Fibroblast of lung (primary cell): ENCODE data around the gene PATJ. TPM values are rescaled to one million over a fixed set of nuclear protein-coding genes. Genes with fewer than 3 reads are reported as not detected.

Source experiments
- DNase-seq, 2 donors: peaks; one replicate each; pipeline versions ENCODE4 v3.0.0 to v3.0.0-alpha.2; 2010; ENCODE audit warnings: low read depth in 2 of 2
- H2AFZ ChIP-seq: 2 replicates; pipeline ENCODE4 v1.5.1; 2012; ENCODE audit warnings: low read length, control low read depth, inconsistent platforms
- H3K27ac ChIP-seq: 2 replicates; pipeline ENCODE4 v1.5.1; 2011; ENCODE audit warnings: low read length, control low read depth; ENCODE audit not compliant: insufficient read depth
- H3K27me3 ChIP-seq: 2 replicates; pipeline ENCODE4 v1.5.1; 2011; ENCODE audit warnings: mild to moderate bottlenecking, low read length; ENCODE audit not compliant: control insufficient read depth, insufficient read depth
- H3K36me3 ChIP-seq: 2 replicates; pipeline ENCODE4 v1.5.1; 2011; ENCODE audit warnings: low read length; ENCODE audit not compliant: control insufficient read depth, insufficient read depth
- H3K4me1 ChIP-seq: 2 replicates; pipeline ENCODE4 v1.5.1; 2011; ENCODE audit warnings: low read length; ENCODE audit not compliant: control insufficient read depth, insufficient read depth; ENCODE audit errors: extremely low read depth
- H3K4me2 ChIP-seq: 2 replicates; pipeline ENCODE4 v1.5.1; 2011; ENCODE audit warnings: low read length, control low read depth; ENCODE audit not compliant: insufficient read depth; ENCODE audit errors: extremely low read depth
- H3K4me3 ChIP-seq, 4 experiments: fragments of 200-600 bp in 1 of 4; sonication (generic) in 1 of 4; replicated peaks in 1 of 4; 2 replicates each; pipeline ENCODE4 v1.5.1; 2011 to 2016; ENCODE audit warnings: low read length in 4 of 4, low read depth in 3 of 4, mild to moderate bottlenecking in 3 of 4, control low read depth in 2 of 4, inconsistent platforms in 1 of 4, mixed read lengths in 1 of 4; ENCODE audit not compliant: insufficient read depth in 1 of 4; ENCODE audit errors: control extremely low read depth in 1 of 4
- H3K79me2 ChIP-seq: 2 replicates; pipeline ENCODE4 v1.5.1; 2012; ENCODE audit warnings: mild to moderate bottlenecking, low read length, inconsistent platforms; ENCODE audit not compliant: control insufficient read depth, insufficient read depth
- H3K9ac ChIP-seq: 2 replicates; pipeline ENCODE4 v1.5.1; 2011; ENCODE audit warnings: mild to moderate bottlenecking, low read length, control low read depth; ENCODE audit not compliant: insufficient read depth
- H3K9me3 ChIP-seq: 2 replicates; pipeline ENCODE4 v1.5.1; 2012; ENCODE audit warnings: low read depth, low read length; ENCODE audit not compliant: control insufficient read depth, insufficient read depth
- H4K20me1 ChIP-seq: 2 replicates; pipeline ENCODE4 v1.5.1; 2011; ENCODE audit warnings: low read length; ENCODE audit not compliant: control insufficient read depth, insufficient read depth; ENCODE audit errors: extremely low read depth
- CTCF ChIP-seq, 2 donors: IDR thresholded peaks in 1 of 2; conservative IDR thresholded peaks in 1 of 2; 1 replicate in 1 of 2; 2 replicates in 1 of 2; pipeline ENCODE4 v1.5.1; 2011 to 2012; ENCODE audit warnings: low read length in 2 of 2, control low read depth in 1 of 2, inconsistent platforms in 1 of 2, low read depth in 1 of 2, mild to moderate bottlenecking in 1 of 2
- EZH2 ChIP-seq: IDR thresholded peaks from 2 replicates; pipeline ENCODE4 v1.5.1; 2012; ENCODE audit warnings: low read length, control low read depth, mild to moderate bottlenecking; ENCODE audit errors: missing control alignments
- polyA plus RNA-seq, 2 donors: library from polyadenylated mRNA; depleted of rRNA in 1 of 2; stranded (reverse) in 1 of 2; unstranded in 1 of 2; fragments of >200 nt; gene quantifications; 2 replicates each; pipeline ENCODE4 v1.2.1, GENCODE V29; 2011 to 2012; ENCODE audit warnings: missing spikeins in 1 of 2
- total RNA-seq: library from RNA; depleted of rRNA; stranded (reverse); fragments of >200 nt; gene quantifications from 2 replicates; pipeline ENCODE4 v1.2.1, GENCODE V29; 2014

The PATJ gene
- total and polyA plus RNA-seq, 2 donors (not counting 1 experiment from before 2014, with no cell fraction given) = 2.5 to 12.4 TPM

DNA sequence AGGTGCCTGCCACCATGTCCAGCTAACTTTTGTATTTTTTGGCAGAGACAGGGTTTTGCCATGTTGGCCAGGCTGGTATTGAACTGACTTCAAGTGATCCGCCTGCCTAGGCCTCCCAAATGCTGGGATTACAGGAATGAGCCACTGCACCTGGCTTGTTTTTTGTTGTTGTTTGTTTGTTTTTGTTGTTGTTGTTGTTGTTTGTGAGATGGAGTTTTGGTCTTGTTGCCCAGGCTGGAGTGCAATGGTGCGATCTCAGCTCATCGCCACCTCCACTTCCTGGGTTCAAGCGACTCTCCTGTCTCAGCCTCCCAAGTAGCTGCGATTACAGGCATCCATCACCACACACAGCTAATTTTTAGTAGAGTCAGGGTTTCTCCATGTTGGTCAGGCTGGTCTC lies 445.3 kb downstream of the PATJ start:
- Histone ChIP-seq H3K4me3 (no peak overlapping the region), H3K79me2 (no peaks in the 10 kb centered on the region)
- no peak for TF ChIP-seq CTCF (conservative IDR thresholded peaks at IDR 0.05 in 1 of 2, IDR thresholded peaks at IDR 0.05 in 1 of 2; ENCODE audit: low read depth in 1 of 2, low read length in 2 of 2)
- TF ChIP-seq EZH2 = no peak

GRCh38 chr1:62188111-62188510 lies 445.8 kb downstream of the PATJ start:
- no peaks in the 10 kb centered on the region for H3K4me1 ChIP-seq
- no peaks in the 10 kb centered on the region for H3K36me3 ChIP-seq
- no peaks in the 10 kb centered on the region for H4K20me1 ChIP-seq
- no peaks in the 10 kb centered on the region for H3K27me3 ChIP-seq
- H3K9me3 ChIP-seq = no peaks in the 10 kb centered on the region
- TF ChIP-seq EZH2 (no peak), CTCF (conservative IDR thresholded peaks at IDR 0.05 in 1 of 2, IDR thresholded peaks at IDR 0.05 in 1 of 2; ENCODE audit: low read depth in 1 of 2, low read length in 2 of 2) (no peak)
- H3K4me2 ChIP-seq = no peak overlapping the region
- H3K79me2 ChIP-seq = no peaks in the 10 kb centered on the region
- no peak overlapping the region for H2AFZ ChIP-seq
- no peak overlapping the region for H3K27ac ChIP-seq
- no peak for DNase-seq
- H3K9ac ChIP-seq = no peak overlapping the region
- H3K4me3 ChIP-seq = no peak overlapping the region

More for the DNA sequence above, 445.3 kb downstream of the PATJ start:
- no peaks in the 10 kb centered on the region for H3K27me3 ChIP-seq
- H3K36me3 ChIP-seq = no peaks in the 10 kb centered on the region
- no peak overlapping the region for H2AFZ ChIP-seq
- no peaks in the 10 kb centered on the region for H3K9me3 ChIP-seq
- no peak overlapping the region for H3K4me2 ChIP-seq
- H3K9ac ChIP-seq = no peak overlapping the region
- no peaks in the 10 kb centered on the region for H4K20me1 ChIP-seq
- H3K27ac ChIP-seq = no peak overlapping the region
- no peak for DNase-seq
- no peaks in the 10 kb centered on the region for H3K4me1 ChIP-seq

DNA sequence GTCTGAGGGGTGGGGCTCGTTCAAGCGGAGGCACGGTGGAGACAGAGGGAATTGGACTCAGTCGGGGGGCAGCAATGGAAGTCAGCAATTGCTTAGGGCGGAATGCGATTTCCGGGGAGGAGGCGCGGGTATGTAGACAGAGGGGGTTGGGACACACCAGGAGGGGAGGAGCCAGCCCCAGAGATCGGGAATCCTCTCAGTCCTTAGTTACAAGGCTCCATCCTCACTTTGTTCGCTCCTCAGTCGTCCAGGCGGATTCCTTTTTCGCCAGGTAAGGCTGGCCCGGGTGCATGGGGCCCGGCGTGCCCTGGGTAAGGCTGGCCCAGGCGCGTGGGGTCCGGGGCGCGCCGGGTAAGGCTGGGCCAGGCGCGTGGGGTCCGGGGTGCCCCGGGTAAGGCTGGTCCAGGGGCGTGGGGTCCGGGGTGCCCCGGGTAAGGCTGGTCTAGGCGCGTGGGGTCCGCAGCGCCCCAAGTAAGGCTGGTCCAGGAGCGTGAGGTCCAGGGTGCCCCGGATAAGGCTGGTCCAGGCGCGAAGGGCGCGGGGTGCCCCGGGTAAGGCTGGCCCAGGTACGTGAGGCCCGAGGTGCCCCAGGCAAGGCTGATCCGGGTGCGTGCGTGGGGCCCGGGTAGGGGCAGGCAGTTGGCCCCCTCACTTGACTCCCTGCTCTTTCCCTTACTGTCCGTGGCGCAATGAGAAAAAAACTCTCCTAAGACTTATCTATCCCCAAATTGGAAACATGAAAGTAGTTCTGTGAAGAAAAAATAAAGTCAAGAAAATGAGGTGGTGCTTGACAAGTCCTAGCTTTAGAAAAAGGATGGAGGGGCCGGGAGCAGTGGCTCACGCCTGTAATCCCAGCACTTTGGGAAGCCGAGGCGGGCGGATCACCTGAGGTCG lies 452.6 kb downstream of the PATJ start, which contains the start of gene L1TD1:
Gene L1TD1 (plus strand): TSS at position 199 of the 894 bp plus-strand sequence. CDS start 11,780 bp downstream, outside the sequence.
- Histone ChIP-seq H4K20me1 (no peaks in the 10 kb centered on the region), H3K9me3 (no peaks in the 10 kb centered on the region), H3K4me2 (no peak within 1 kb of the TSS), H3K27me3 (no peaks in the 10 kb centered on the region), H2AFZ (no peak within 1 kb of the TSS), H3K27ac (no peak within 1 kb of the TSS), H3K79me2 (no peaks in the 10 kb centered on the region), H3K9ac (no peak within 1 kb of the TSS), H3K4me1 (no peaks in the 10 kb centered on the region), H3K36me3 (no peaks in the 10 kb centered on the region), H3K4me3 (peak within 1 kb of the TSS in 1 of 4 experiments; percentile 26)
- TF ChIP-seq EZH2 = no peak
- TF ChIP-seq CTCF (conservative IDR thresholded peaks at IDR 0.05 in 1 of 2, IDR thresholded peaks at IDR 0.05 in 1 of 2; ENCODE audit: low read depth in 1 of 2, low read length in 2 of 2) = no peak
- peak in 1 of 2 donors; percentile 17 for DNase-seq
